ENCODE results near the gene CDH2.

CDH2 gene

DNA sequence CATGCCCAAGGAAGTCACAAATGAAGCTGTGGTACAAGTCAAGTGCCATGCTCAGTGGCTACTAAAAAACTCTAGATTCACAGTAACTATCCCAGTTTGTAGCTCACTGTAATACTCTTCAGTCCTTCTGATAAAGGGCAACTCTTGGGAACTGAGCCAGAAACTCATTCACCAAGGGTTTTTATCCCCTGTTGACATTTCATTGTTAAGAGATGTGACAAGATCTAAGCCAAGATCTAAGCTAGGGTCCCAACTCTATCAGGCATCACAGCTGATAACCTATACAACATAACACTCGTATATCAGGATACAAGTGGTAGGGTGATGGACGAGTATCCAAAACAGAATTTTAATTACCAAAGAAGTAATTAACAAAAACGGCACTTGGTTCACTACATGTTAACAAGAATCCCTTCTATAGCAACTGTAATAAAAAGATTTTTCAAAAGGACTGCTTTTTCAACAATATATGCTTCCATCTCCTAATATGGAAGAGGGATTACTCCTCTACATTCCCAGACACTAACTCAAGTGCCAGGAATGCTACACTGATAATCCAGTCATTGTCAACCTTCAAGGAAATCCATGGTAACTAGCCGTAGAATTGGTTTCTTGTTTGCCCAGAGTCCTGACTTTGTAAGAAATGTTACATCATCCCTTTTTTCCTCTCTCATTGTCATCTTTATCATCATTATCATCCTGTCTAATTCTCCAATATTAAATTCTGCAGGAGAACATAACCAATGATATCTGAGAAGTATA is 111.7 kb downstream of the CDH2 start:
- peak; percentile 83 for DNase-seq (ENCODE audit: low read depth)
- H3K4me3 ChIP-seq (ENCODE audit: low read length) = no peak overlapping the region
- TF ChIP-seq, protein P1, sequence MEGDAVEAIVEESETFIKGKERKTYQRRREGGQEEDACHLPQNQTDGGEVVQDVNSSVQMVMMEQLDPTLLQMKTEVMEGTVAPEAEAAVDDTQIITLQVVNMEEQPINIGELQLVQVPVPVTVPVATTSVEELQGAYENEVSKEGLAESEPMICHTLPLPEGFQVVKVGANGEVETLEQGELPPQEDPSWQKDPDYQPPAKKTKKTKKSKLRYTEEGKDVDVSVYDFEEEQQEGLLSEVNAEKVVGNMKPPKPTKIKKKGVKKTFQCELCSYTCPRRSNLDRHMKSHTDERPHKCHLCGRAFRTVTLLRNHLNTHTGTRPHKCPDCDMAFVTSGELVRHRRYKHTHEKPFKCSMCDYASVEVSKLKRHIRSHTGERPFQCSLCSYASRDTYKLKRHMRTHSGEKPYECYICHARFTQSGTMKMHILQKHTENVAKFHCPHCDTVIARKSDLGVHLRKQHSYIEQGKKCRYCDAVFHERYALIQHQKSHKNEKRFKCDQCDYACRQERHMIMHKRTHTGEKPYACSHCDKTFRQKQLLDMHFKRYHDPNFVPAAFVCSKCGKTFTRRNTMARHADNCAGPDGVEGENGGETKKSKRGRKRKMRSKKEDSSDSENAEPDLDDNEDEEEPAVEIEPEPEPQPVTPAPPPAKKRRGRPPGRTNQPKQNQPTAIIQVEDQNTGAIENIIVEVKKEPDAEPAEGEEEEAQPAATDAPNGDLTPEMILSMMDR (conservative IDR thresholded peaks at IDR 0.05; ENCODE audit: low read depth, low read length) = no peak

DNA sequence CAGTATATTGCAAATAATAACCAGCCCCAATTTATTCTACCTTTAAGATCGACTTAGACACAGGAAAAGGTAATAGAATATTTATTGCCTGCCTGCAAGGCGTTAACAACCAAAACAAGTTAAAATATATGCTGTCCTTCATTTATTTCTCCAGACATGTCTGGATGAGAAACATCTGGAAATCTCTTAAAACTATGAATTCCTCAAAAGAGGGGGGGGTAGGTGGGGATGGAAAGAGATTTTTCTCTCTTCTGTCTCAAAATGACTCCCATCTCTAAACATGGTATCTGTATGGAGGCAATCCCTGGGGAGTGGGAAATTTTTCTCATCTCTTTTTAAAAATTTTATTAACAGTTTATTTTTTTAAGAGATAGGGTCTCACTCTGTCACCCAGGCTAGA is 113.0 kb downstream of the CDH2 start:
- no peak overlapping the region for H3K4me3 ChIP-seq (ENCODE audit: low read length)
- TF ChIP-seq, protein P1 (conservative IDR thresholded peaks at IDR 0.05; ENCODE audit: low read depth, low read length) = no peak
- no peak for DNase-seq (ENCODE audit: low read depth)

DNA sequence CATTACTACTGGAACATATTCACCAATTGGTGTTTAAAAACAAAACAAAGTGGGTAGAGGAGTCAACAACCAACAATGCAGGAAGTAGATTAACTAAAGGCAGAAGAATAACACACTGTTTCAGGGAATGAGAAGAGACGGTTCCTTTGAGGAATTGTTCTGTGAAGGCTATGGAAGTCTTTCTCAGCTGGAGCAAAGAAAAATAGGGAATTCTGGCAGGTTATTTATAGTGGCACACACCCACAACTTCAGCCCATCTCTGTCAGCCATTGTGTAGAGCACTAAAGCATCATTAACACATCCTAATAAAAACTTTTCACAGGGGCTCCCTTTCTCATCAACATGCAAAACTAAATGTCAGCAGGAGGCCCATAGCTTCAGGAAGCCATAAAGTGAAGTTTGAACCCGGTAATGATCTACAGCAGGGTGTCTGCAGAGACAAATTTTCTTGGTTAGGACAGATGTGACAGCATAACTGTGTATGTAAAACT is 113.6 kb downstream of the CDH2 start:
- DNase-seq (ENCODE audit: low read depth) = no peak
- TF ChIP-seq, protein P1 (conservative IDR thresholded peaks at IDR 0.05; ENCODE audit: low read depth, low read length) = no peak
- no peak overlapping the region for H3K4me3 ChIP-seq (ENCODE audit: low read length)

GRCh38 chr18:28062443-28062842 is 114.5 kb downstream of the CDH2 start:
- TF ChIP-seq, protein P1 (conservative IDR thresholded peaks at IDR 0.05; ENCODE audit: low read depth, low read length) = no peak
- H3K4me3 ChIP-seq (ENCODE audit: low read length) = no peak overlapping the region
- DNase-seq (ENCODE audit: low read depth) = no peak

DNA sequence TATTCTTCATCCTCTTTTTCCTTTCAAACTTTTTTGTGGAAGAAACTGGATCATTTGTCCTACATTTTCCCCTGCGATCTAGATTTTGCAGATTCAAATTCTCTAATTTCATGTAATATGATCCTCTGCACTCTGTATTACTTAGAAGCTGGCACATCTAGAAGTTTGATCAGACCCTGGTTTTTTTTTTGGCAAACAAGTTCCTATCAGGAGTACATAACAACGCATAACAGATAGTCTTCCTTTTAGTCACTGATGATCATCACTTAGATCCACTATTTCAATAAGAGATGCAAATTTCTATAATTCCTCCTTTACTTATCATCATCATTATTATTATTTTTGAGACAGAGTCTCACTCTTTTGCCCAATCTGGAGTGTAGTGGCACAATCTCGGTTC is 117.1 kb downstream of the CDH2 start:
- DNase-seq (ENCODE audit: low read depth) = no peak
- TF ChIP-seq, protein P1 (conservative IDR thresholded peaks at IDR 0.05; ENCODE audit: low read depth, low read length) = no peak
- H3K4me3 ChIP-seq (ENCODE audit: low read length) = no peak overlapping the region

GRCh38 chr18:28050545-28050944 is 126.4 kb downstream of the CDH2 start:
- TF ChIP-seq, protein P1 (conservative IDR thresholded peaks at IDR 0.05; ENCODE audit: low read depth, low read length) = no peak
- no peak overlapping the region for H3K4me3 ChIP-seq (ENCODE audit: low read length)
- DNase-seq (ENCODE audit: low read depth) = no peak

- DNase-seq (ENCODE audit: low read depth) = no peak
- TF ChIP-seq, protein P1 (conservative IDR thresholded peaks at IDR 0.05; ENCODE audit: low read depth, low read length) = no peak
These were observed 128.3 kb downstream of the CDH2 start for GRCh38 chr18:28048612-28049011.

More at GRCh38 chr18:28048612-28049011, 128.3 kb downstream of the CDH2 start:
- H3K4me3 ChIP-seq (ENCODE audit: low read length) = no peak overlapping the region
